ENCODE data around the gene USP37. TPM values are rescaled to one million over a fixed set of nuclear protein-coding genes. Genes with fewer than 3 reads are reported as not detected.

USP37 gene
- total RNA-seq, 1 experiment from 2014 or later = 16.9 TPM

- DNase-seq = no peak
- Histone ChIP-seq H3K9me3 (ENCODE audit: low read length) (no peaks in the 10 kb centered on the region), H2AFZ (ENCODE audit: low read length) (no peak overlapping the region), H3K4me3 (ENCODE audit: low read length) (no peak overlapping the region), H3K4me1 (ENCODE audit: low read length) (no peaks in the 10 kb centered on the region), H3K79me2 (ENCODE audit: low read length) (no peaks in the 10 kb centered on the region), H3K36me3 (ENCODE audit: insufficient read depth, low read length) (0 out of 2 replicates have a peak, but pooled peaks cover 3% of the 10 kb centered on the region), H3K9ac (ENCODE audit: low read length) (no peak overlapping the region), H4K20me1 (ENCODE audit: insufficient read depth, low read depth, low read length) (no peaks in the 10 kb centered on the region), H3K27me3 (ENCODE audit: low read length) (no peaks in the 10 kb centered on the region), H3K9me2 (replicated peaks; ENCODE audit: insufficient read depth, low read length) (no peaks in the 10 kb centered on the region), H3K27ac (ENCODE audit: low read length) (no peak overlapping the region), H3K4me2 (ENCODE audit: low read depth, low read length, poor library complexity, severe bottlenecking) (no peak overlapping the region)
These were observed 121.1 kb downstream of the USP37 start for GRCh38 chr2:218447072-218447471.

DNA sequence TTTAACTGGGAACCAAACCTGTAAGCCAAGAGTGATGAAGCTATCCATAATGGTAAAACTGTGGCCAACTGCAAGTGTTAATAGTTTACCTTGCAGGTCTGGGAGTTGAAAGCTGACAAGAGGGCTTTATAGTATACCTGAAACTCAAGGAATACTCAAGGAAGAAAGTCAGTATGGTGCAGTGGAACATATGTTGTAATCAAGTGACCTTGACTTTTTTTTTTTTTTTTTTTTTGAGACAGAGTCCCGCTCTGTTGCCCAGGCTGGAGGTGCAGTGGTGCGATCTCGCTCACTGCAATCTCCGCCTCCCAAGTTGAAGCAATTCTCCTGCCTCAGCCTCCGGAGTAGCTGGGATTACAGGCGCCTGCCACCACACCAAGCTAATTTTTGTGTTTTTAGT is 121.6 kb downstream of the USP37 start:
- no peak for DNase-seq
- Histone ChIP-seq H3K9me3 (ENCODE audit: low read length) (no peaks in the 10 kb centered on the region), H2AFZ (ENCODE audit: low read length) (no peak overlapping the region)

GRCh38 chr2:218445602-218446001 is 122.5 kb downstream of the USP37 start:
- Histone ChIP-seq H3K79me2 (ENCODE audit: low read length) (no peaks in the 10 kb centered on the region), H2AFZ (ENCODE audit: low read length) (no peak overlapping the region), H4K20me1 (ENCODE audit: insufficient read depth, low read depth, low read length) (no peaks in the 10 kb centered on the region), H3K4me1 (ENCODE audit: low read length) (no peaks in the 10 kb centered on the region), H3K4me2 (ENCODE audit: low read depth, low read length, poor library complexity, severe bottlenecking) (no peak overlapping the region), H3K36me3 (ENCODE audit: insufficient read depth, low read length) (0 out of 2 replicates have a peak, but pooled peaks cover 3% of the 10 kb centered on the region), H3K4me3 (ENCODE audit: low read length) (no peak overlapping the region), H3K9ac (ENCODE audit: low read length) (no peak overlapping the region), H3K27ac (ENCODE audit: low read length) (no peak overlapping the region), H3K9me2 (replicated peaks; ENCODE audit: insufficient read depth, low read length) (no peaks in the 10 kb centered on the region), H3K27me3 (ENCODE audit: low read length) (no peaks in the 10 kb centered on the region), H3K9me3 (ENCODE audit: low read length) (no peaks in the 10 kb centered on the region)
- no peak for DNase-seq

More for the DNA sequence above, 121.6 kb downstream of the USP37 start:
- Histone ChIP-seq H3K27me3 (ENCODE audit: low read length) (no peaks in the 10 kb centered on the region), H3K79me2 (ENCODE audit: low read length) (no peaks in the 10 kb centered on the region), H4K20me1 (ENCODE audit: insufficient read depth, low read depth, low read length) (no peaks in the 10 kb centered on the region), H3K9me2 (replicated peaks; ENCODE audit: insufficient read depth, low read length) (no peaks in the 10 kb centered on the region), H3K4me2 (ENCODE audit: low read depth, low read length, poor library complexity, severe bottlenecking) (no peak overlapping the region), H3K27ac (ENCODE audit: low read length) (no peak overlapping the region), H3K4me1 (ENCODE audit: low read length) (no peaks in the 10 kb centered on the region), H3K36me3 (ENCODE audit: insufficient read depth, low read length) (0 out of 2 replicates have a peak, but pooled peaks cover 3% of the 10 kb centered on the region), H3K4me3 (ENCODE audit: low read length) (no peak overlapping the region), H3K9ac (ENCODE audit: low read length) (no peak overlapping the region)

- H3K9me2 ChIP-seq (replicated peaks; ENCODE audit: insufficient read depth, low read length) = no peaks in the 10 kb centered on the region
- no peaks in the 10 kb centered on the region for H3K9me3 ChIP-seq (ENCODE audit: low read length)
- H3K4me1 ChIP-seq (ENCODE audit: low read length) = no peaks in the 10 kb centered on the region
- H3K27ac ChIP-seq (ENCODE audit: low read length) = no peak overlapping the region
- no peaks in the 10 kb centered on the region for H3K79me2 ChIP-seq (ENCODE audit: low read length)
- H4K20me1 ChIP-seq (ENCODE audit: insufficient read depth, low read depth, low read length) = no peaks in the 10 kb centered on the region
- H2AFZ ChIP-seq (ENCODE audit: low read length) = no peak overlapping the region
- no peak for DNase-seq
- no peak overlapping the region for H3K4me2 ChIP-seq (ENCODE audit: low read depth, low read length, poor library complexity, severe bottlenecking)
- H3K36me3 ChIP-seq (ENCODE audit: insufficient read depth, low read length) = 0 out of 2 replicates have a peak, but pooled peaks cover 3% of the 10 kb centered on the region
- H3K27me3 ChIP-seq (ENCODE audit: low read length) = no peaks in the 10 kb centered on the region
- H3K4me3 ChIP-seq (ENCODE audit: low read length) = no peak overlapping the region
- no peak overlapping the region for H3K9ac ChIP-seq (ENCODE audit: low read length)
These were observed 123.3 kb downstream of the USP37 start for GRCh38 chr2:218444692-218445357.

- Histone ChIP-seq H3K4me2 (ENCODE audit: low read depth, low read length, poor library complexity, severe bottlenecking) (no peak overlapping the region), H3K79me2 (ENCODE audit: low read length) (no peaks in the 10 kb centered on the region), H4K20me1 (ENCODE audit: insufficient read depth, low read depth, low read length) (no peaks in the 10 kb centered on the region), H3K4me1 (ENCODE audit: low read length) (peaks cover 10% of the 10 kb centered on the region), H3K27me3 (ENCODE audit: low read length) (no peaks in the 10 kb centered on the region), H3K9me3 (ENCODE audit: low read length) (no peaks in the 10 kb centered on the region), H2AFZ (ENCODE audit: low read length) (no peak overlapping the region), H3K9ac (ENCODE audit: low read length) (no peak overlapping the region), H3K27ac (ENCODE audit: low read length) (no peak overlapping the region), H3K36me3 (ENCODE audit: insufficient read depth, low read length) (no peaks in the 10 kb centered on the region), H3K9me2 (replicated peaks; ENCODE audit: insufficient read depth, low read length) (no peaks in the 10 kb centered on the region), H3K4me3 (ENCODE audit: low read length) (no peak overlapping the region)
- peak; percentile 58 for DNase-seq
These were observed 129.6 kb downstream of the USP37 start for GRCh38 chr2:218438596-218438995.

GRCh38 chr2:218437969-218438368 is 130.2 kb downstream of the USP37 start:
- no peak overlapping the region for H3K4me2 ChIP-seq (ENCODE audit: low read depth, low read length, poor library complexity, severe bottlenecking)
- no peaks in the 10 kb centered on the region for H3K9me2 ChIP-seq (replicated peaks; ENCODE audit: insufficient read depth, low read length)
- H3K9ac ChIP-seq (ENCODE audit: low read length) = no peak overlapping the region
- no peaks in the 10 kb centered on the region for H4K20me1 ChIP-seq (ENCODE audit: insufficient read depth, low read depth, low read length)
- no peaks in the 10 kb centered on the region for H3K9me3 ChIP-seq (ENCODE audit: low read length)
- DNase-seq = peak; percentile 16
- H3K36me3 ChIP-seq (ENCODE audit: insufficient read depth, low read length) = no peaks in the 10 kb centered on the region
- H3K4me3 ChIP-seq (ENCODE audit: low read length) = no peak overlapping the region
- H3K27ac ChIP-seq (ENCODE audit: low read length) = no peak overlapping the region
- H3K79me2 ChIP-seq (ENCODE audit: low read length) = no peaks in the 10 kb centered on the region
- H3K27me3 ChIP-seq (ENCODE audit: low read length) = no peaks in the 10 kb centered on the region
- peaks cover 10% of the 10 kb centered on the region for H3K4me1 ChIP-seq (ENCODE audit: low read length)
- no peak overlapping the region for H2AFZ ChIP-seq (ENCODE audit: low read length)

GRCh38 chr2:218436992-218437391 is 131.2 kb downstream of the USP37 start:
- no peaks in the 10 kb centered on the region for H4K20me1 ChIP-seq (ENCODE audit: insufficient read depth, low read depth, low read length)
- H3K9me3 ChIP-seq (ENCODE audit: low read length) = no peaks in the 10 kb centered on the region
- peaks cover 10% of the 10 kb centered on the region for H3K4me1 ChIP-seq (ENCODE audit: low read length)
- no peaks in the 10 kb centered on the region for H3K27me3 ChIP-seq (ENCODE audit: low read length)
- H2AFZ ChIP-seq (ENCODE audit: low read length) = no peak overlapping the region
- peak; percentile 29 for DNase-seq
- H3K36me3 ChIP-seq (ENCODE audit: insufficient read depth, low read length) = no peaks in the 10 kb centered on the region
- no peaks in the 10 kb centered on the region for H3K9me2 ChIP-seq (replicated peaks; ENCODE audit: insufficient read depth, low read length)
- no peak overlapping the region for H3K4me2 ChIP-seq (ENCODE audit: low read depth, low read length, poor library complexity, severe bottlenecking)
- H3K79me2 ChIP-seq (ENCODE audit: low read length) = no peaks in the 10 kb centered on the region
- no peak overlapping the region for H3K9ac ChIP-seq (ENCODE audit: low read length)
- no peak overlapping the region for H3K4me3 ChIP-seq (ENCODE audit: low read length)
- no peak overlapping the region for H3K27ac ChIP-seq (ENCODE audit: low read length)

GRCh38 chr2:218435003-218435982 is 132.9 kb downstream of the USP37 start:
- no peaks in the 10 kb centered on the region for H3K9me3 ChIP-seq (ENCODE audit: low read length)
- no peaks in the 10 kb centered on the region for H3K9me2 ChIP-seq (replicated peaks; ENCODE audit: insufficient read depth, low read length)
- H3K4me3 ChIP-seq (ENCODE audit: low read length) = no peak overlapping the region
- H2AFZ ChIP-seq (ENCODE audit: low read length) = no peak overlapping the region
- no peaks in the 10 kb centered on the region for H3K36me3 ChIP-seq (ENCODE audit: insufficient read depth, low read length)
- DNase-seq = peak; percentile 36
- no peaks in the 10 kb centered on the region for H4K20me1 ChIP-seq (ENCODE audit: insufficient read depth, low read depth, low read length)
- H3K4me2 ChIP-seq (ENCODE audit: low read depth, low read length, poor library complexity, severe bottlenecking) = no peak overlapping the region
- no peak overlapping the region for H3K27ac ChIP-seq (ENCODE audit: low read length)
- H3K27me3 ChIP-seq (ENCODE audit: low read length) = no peaks in the 10 kb centered on the region
- no peaks in the 10 kb centered on the region for H3K79me2 ChIP-seq (ENCODE audit: low read length)
- no peak overlapping the region for H3K9ac ChIP-seq (ENCODE audit: low read length)
- H3K4me1 ChIP-seq (ENCODE audit: low read length) = peaks cover 10% of the 10 kb centered on the region
